Measurements from ENCODE around the gene CLIC4.
"Not testable (repeated sequence)": the region's sequence is repeated elsewhere in the genome, so short reads cannot be mapped to it uniquely, and the experiment has no call there.

The CLIC4 gene

DNA sequence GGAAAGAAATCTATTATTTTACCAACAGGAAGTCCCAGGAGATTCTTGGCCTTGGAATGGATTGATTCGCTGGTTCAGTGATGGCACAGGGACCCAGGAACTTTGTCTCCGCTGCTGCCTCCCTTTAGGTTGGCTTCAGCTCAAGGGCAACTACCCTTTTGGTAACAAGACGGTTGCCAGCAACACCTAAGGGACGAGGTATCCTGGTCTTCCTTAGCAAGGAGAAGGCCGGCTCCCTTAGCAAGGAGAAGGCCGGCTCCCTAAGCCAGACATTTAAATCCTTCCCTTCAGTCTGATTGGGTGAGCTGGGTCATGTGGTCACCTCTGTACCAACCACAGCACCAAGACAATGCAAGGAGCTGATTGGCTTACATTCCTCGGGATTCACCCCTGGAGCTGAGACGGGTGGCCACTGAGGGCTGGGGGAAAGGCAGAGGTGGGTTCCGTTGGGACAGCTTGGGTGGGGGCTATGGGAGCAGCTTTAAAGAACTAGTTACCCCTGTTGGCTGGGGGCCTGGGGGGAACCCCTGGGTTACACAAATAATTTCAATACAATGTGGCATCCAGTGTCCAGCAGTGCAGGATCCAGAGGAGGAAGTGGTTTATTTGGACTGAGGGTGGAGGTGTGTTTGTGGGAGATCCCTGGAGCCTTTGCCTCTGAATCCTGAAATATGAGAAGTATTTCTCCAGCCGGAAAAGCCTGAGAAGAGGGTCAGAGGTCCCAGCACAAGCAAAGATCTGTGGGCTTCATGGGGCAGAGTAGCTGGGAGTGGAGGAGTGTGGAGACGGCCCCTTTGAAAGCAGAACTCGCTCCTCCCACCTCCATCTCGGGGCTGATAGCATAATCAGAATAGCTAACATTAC is 20.7 kb upstream of the CLIC4 start:
- TF ChIP-seq, protein P1, sequence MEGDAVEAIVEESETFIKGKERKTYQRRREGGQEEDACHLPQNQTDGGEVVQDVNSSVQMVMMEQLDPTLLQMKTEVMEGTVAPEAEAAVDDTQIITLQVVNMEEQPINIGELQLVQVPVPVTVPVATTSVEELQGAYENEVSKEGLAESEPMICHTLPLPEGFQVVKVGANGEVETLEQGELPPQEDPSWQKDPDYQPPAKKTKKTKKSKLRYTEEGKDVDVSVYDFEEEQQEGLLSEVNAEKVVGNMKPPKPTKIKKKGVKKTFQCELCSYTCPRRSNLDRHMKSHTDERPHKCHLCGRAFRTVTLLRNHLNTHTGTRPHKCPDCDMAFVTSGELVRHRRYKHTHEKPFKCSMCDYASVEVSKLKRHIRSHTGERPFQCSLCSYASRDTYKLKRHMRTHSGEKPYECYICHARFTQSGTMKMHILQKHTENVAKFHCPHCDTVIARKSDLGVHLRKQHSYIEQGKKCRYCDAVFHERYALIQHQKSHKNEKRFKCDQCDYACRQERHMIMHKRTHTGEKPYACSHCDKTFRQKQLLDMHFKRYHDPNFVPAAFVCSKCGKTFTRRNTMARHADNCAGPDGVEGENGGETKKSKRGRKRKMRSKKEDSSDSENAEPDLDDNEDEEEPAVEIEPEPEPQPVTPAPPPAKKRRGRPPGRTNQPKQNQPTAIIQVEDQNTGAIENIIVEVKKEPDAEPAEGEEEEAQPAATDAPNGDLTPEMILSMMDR (IDR thresholded peaks at IDR 0.05; ENCODE audit: low read depth, low read length): no peak
- no peak for DNase-seq (ENCODE audit: extremely low read depth, low read depth)

DNA sequence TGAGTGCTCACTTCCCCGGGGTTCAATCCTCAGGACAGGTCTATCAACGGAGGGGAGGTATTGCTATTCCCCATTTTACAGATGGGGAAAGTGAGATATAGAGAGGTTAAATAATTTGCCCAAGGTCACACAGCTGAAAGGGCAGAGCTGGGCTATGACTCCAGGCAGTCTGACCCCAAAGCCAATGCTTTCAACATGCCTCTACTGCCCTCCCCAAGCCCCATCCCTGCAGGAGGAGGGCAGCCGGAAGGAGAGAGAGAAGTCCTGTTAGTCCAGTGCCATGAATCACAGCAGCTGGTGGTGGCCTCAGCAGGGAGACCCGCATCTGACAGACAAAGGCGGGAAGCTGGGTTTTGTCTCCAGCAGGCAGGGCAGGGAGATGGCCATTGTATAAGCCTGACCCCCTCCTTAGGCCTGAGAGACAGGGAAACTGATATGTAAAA is 20.0 kb upstream of the CLIC4 start:
- DNase-seq (ENCODE audit: extremely low read depth, low read depth): no peak

DNA sequence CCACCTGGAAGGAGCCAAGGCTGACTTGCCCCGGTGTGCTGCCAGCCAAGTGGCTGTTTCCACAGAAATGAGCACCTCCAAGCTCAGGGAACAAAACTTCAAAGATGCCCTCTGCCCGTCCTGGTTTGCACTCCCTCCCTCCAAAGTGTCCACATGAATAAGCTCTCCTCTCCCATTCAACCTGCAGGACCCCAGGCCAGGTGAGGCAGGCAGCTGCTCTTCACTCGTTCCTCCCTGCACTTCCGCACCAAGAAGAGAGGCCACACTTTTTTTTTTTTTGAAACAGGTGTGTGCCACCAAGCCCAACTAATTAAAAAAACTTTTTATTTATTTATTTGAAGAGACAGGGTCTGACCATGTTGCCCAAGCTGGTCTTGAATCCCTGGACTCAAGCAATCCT is 18.5 kb upstream of the CLIC4 start:
- no peak for DNase-seq (ENCODE audit: extremely low read depth, low read depth)
- TF ChIP-seq, protein P1 (IDR thresholded peaks at IDR 0.05; ENCODE audit: low read depth, low read length): no peak

More for the DNA sequence above, 20.0 kb upstream of the CLIC4 start:
- TF ChIP-seq, protein P1 (IDR thresholded peaks at IDR 0.05; ENCODE audit: low read depth, low read length): no peak

DNA sequence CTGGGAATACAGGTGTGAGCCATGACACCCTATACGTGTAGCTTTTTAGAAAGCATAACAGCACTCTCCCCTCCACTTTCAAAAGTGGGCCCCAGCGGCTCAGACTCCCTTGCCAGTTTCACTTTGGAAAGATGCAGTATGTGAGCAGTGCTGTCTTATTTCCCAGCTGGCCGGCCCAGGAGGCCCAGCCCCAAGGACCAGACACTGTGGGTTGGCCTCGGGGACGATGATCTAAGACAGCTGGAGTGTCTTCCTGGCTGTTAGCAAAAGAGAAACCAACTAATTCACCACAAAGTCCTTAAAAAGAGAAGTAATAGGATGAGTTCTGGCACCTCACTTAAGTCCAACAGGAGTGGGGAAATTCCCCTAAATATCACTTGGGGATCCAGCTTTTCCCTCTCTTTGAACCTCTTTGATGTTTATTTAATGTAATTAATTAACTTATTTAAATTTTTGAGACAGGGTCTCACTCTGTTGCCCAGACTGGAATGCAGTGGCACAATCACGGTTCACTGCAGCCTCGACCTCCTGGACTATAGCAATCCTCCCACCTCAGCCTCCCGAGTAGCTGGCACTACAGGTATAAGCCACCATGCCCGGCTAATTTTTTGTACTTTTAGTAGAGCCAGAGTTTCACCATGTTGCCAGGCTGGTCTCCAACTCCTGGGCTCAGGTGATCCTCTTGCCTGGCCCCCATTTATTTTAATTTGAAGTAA is 17.6 kb upstream of the CLIC4 start:
- DNase-seq (ENCODE audit: extremely low read depth, low read depth): peak; percentile 49
- TF ChIP-seq, protein P1 (IDR thresholded peaks at IDR 0.05; ENCODE audit: low read depth, low read length): no peak

DNA sequence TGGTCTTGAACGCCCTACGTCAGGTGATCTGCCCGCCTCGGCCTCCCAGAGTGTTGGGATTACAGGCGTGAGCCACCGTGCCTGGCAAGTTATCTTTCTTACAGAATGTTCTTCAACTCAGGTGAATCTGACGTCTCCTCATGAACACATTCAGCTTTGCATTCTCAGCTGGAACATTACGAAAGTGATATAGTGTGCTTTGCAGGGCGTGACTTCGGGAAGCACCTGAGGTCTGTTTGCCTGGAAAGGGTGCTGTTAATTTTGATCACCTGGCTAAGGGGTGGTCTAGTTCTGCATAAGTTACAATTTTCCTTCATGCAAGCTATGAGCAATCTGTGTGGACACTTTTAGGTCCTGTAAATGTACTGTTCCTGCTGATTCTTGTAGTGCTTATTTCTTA is 16.3 kb upstream of the CLIC4 start:
- DNase-seq (ENCODE audit: extremely low read depth, low read depth): no peak
- TF ChIP-seq, protein P1 (IDR thresholded peaks at IDR 0.05; ENCODE audit: low read depth, low read length): no peak

DNA sequence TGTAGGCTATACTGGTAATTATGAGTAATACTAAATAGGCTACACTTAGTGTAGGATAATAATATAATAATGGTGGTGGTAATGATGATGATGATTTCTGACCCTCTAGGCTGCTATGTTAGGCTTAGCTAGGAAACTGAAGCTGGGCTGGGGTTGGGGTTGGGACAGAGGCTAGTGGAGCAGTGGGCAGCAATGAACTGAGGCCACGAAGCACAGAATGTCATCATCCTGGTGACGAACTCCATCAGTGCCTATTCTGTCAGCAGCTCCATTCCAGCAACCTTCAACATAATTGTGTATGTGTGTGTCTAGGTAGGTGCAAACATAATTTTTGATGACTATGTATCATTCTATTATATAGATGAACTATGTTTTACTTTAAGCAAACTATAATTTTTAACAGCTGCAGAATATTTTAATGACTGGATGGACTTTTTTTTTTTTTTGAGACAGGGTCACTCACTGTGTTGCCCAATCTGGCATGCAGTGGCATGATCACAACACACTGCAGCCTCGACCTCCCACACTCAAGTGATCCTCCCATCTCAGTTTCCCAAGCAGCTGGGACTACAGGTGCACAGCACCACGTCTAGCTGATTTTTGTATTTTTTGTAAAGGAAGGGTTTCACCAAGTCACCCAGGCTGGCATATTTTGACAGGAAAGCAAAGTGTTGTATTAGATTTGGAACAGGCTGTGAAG is 12.9 kb upstream of the CLIC4 start:
- TF ChIP-seq, protein P1 (IDR thresholded peaks at IDR 0.05; ENCODE audit: low read depth, low read length): no peak
- no peak for DNase-seq (ENCODE audit: extremely low read depth, low read depth)

DNA sequence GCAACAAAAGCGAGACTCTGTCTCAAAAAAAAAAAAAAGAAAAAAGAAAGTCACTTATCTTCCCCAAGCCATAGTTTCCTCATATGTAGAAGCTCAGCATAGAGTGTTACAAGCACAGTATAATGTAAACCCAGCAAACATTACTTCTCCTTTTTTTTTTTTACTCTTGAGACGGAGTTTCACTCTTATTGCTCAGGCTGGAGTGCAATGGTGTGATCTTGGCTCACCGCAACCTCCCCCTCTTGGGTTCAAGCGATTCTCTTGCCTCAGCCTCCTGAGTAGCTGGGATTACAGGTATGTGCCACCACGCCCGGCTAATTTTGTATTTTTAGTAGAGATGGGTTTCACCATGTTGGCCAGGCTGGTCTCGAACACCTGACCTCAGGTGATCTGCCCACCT is 11.9 kb upstream of the CLIC4 start:
- not testable (repeated sequence) for DNase-seq (ENCODE audit: extremely low read depth, low read depth)

All from AG09319 (cell line).